ENCODE results near the gene ACTR1A. TPM values are rescaled to one million over a fixed set of nuclear protein-coding genes. Genes with fewer than 3 reads are reported as not detected.
"Not testable (repeated sequence)": the region's sequence is repeated elsewhere in the genome, so short reads cannot be mapped to it uniquely, and the experiment has no call there.

Gene ACTR1A
- polyA plus RNA-seq, result 53.4 TPM

DNA sequence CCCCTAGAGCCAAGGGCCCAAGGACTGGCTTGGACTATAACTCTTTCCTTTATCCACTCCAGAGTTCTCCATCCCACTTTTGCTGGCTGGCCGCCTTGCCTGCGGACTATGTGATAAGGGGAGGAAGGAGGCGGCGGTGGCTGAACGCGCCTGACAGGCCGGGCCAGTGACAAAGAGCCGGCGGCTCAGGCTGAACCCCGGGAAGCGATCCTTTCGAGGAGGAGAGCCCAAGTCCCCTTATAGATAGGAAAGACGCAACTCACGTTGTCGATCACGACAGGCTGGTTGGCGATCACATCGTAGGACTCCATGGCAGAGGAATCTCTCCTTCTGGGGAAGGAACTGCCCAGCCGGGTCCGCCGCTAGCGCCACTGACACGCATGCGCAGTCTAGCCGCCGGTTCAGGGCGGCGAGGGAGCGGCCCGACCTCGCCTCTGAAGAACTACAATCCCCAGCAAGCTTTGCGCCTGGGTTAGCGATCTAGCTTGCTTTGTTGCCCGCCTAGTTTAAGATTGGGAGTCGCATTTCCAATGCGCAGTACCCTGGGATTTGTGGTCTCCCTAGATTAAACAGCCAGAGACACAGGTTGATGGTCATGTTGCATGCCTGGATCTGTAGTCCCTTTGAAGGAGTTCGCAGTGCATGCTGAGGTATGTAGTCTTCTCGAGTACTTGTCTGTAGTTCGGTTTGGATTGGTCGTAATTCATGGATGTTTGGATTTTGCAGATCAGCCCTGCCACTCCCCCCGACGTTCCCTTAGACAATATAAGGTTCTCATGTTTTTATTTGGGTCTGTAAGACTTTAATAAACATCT is at the start of gene ACTR1A:
Gene ACTR1A, minus strand, starts transcription at position 376 of the 815 bp plus-strand sequence. Its CDS starts 65 bp downstream, at position 311.
- Mint-ChIP-seq H3K9me3 (no peaks in the 10 kb centered on the region), H3K27me3 (no peaks in the 10 kb centered on the region), H3K36me3 (peaks cover 2% of the 10 kb centered on the region), H3K4me3 (no peak within 1 kb of the TSS), H3K27ac (no peak within 1 kb of the TSS), H3K4me1 (peaks cover 6 to 28% (median 16%) of the 10 kb centered on the region in 3 donors)

DNA sequence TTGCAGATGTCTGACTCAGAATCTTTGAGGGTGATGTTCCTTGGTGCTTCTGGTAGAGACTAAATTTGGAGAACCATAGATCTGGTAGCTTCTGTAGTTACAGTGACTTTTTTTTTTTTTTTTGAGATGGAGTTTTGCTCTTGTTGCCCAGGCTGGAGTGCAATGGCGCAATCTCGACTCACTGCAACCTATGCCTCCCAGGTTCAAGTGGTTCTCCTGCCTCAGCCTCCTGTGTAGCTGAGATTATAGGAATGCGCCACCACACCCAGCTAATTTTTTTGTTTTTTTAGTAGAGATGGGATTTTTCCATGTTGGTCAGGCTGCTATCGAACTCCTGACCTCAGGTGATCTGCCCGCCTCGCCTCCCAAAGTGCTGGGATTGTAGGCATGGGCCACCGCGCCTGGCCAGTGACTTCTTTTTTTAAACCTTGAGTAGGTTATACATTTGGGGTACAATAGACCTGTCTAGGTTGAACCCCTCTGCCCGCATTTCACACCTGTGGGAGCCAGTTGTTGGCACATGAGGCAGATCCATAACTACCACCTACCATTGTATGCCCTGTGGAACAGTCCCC is 48.2 kb upstream of the ACTR1A start:
- H3K9me3 Mint-ChIP-seq, result no peaks in the 10 kb centered on the region
- H3K4me1 Mint-ChIP-seq, result no peaks in the 10 kb centered on the region
- no peaks in the 10 kb centered on the region for H3K27me3 Mint-ChIP-seq
- no peak overlapping the region for H3K4me3 Mint-ChIP-seq
- peaks cover 11% of the 10 kb centered on the region for H3K36me3 Mint-ChIP-seq
- no peak overlapping the region for H3K27ac Mint-ChIP-seq

DNA sequence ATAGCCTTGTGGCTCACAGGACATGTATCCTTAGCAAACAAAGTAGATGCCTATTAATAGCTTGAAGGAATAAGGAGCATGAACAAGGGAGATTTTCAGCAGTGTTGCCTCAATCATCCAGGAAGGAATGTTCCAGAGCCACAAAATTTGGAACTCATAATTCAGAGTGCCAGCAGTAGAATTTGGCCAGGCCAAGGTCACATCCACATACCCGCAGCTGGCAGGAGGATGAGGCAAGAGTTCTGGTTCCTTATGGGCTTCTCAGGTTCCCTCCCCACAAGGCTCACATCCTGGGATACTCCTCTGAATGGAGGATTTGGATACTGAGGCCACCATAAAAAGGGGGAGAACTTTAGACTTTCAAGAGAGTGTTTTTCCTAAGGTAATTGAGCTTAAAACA is 47.0 kb upstream of the ACTR1A start:
- Mint-ChIP-seq H3K9me3 (no peaks in the 10 kb centered on the region), H3K27ac (no peak overlapping the region), H3K4me3 (no peak overlapping the region), H3K4me1 (peaks cover 0 to 4% (median 3%) of the 10 kb centered on the region in 3 donors), H3K27me3 (no peaks in the 10 kb centered on the region), H3K36me3 (peaks cover 11% of the 10 kb centered on the region)

DNA sequence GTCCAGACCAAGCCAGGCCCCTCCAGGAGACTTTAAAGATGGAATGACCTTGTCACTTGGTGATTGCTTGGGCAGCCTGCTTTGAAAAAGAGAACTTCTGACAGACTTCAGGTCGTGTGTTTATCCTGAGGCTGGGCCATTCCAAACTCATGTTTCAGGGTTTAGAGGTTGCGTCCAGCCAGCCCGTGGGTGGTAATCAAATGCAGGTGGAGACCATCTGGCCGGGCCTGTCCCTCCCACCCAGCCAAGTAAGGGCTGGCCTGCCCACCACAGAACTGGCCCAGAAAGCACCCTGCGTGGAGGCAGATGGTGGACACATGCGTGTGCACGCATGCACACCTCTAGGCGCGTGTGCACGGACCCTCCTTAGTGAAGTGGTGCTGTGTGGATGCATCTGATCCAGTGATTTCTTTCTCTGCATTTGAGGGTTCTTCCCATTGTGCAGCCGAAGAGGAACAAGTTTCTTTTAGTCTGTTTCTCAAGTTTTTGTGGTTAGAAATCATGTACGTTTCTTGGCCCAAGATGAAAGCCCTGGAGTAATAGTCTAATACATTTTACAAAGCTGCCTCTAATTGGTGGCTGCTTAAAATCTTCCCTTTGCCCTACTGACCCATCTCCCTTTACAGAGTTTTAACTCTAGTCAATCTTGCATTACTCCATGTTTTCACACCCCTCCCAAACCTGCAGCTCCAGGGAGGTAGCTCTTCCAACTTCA is 44.3 kb upstream of the ACTR1A start:
- no peak overlapping the region for H3K27ac Mint-ChIP-seq
- H3K4me1 Mint-ChIP-seq, result peaks cover 0 to 5% (median 4%) of the 10 kb centered on the region in 3 donors
- no peaks in the 10 kb centered on the region for H3K27me3 Mint-ChIP-seq
- peaks cover 14% of the 10 kb centered on the region for H3K36me3 Mint-ChIP-seq
- no peaks in the 10 kb centered on the region for H3K9me3 Mint-ChIP-seq
- no peak overlapping the region for H3K4me3 Mint-ChIP-seq

DNA sequence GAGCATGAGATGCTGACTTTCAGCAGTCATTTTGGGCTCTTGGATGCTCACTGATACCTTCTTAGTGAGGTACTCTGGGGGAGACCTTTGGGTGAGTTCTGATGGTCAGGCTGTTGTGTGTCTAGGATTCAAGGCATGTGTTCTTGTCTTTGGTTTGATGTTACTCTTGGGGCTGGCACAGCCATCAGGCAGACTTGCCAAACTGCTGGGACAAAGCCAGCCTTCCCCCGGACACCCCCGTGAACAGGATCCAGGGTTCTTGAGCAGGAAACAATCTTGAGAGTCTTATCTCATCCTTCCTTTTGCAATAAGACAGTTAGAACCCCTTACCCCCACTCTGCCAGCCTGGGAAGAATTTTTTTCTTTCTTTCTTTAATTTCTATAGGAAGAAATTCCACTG is 43.5 kb upstream of the ACTR1A start:
- Mint-ChIP-seq H3K4me1 (peaks cover 0 to 7% (median 6%) of the 10 kb centered on the region in 3 donors), H3K27me3 (no peaks in the 10 kb centered on the region), H3K36me3 (peaks cover 14% of the 10 kb centered on the region), H3K4me3 (no peak overlapping the region), H3K9me3 (no peaks in the 10 kb centered on the region), H3K27ac (no peak overlapping the region)

DNA sequence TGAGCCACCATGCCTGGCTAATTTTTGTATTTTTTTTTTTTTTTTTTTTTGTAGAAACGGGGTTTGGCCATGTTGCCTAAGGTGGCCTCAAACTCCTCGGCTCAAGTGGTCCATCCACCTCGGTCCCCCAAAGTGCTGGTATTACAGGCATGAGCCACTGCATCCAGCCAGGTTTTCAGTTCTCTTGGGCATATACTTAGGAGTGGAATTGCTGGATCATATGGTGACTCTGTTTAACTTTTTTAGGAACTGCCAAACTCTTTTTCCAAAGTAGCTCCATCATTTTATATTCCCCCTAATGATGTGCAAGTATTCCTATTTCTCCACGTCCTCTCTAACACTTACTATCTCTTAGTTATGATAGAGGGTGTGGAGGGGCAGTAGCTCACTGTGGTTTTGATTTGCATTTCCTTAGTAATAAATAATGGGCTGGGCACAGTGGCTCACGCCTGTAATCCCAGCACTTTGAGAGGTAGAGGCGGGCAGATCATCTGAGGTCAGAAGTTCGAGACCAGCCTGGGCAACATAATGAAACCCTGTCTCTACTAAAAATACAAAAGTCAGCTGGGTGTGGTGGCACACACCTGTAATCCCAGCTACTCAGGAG is 42.9 kb upstream of the ACTR1A start:
- peaks cover 0 to 8% (median 8%) of the 10 kb centered on the region in 3 donors for H3K4me1 Mint-ChIP-seq
- no peak overlapping the region for H3K27ac Mint-ChIP-seq
- no peak overlapping the region for H3K4me3 Mint-ChIP-seq
- H3K9me3 Mint-ChIP-seq, result no peaks in the 10 kb centered on the region
- peaks cover 11% of the 10 kb centered on the region for H3K36me3 Mint-ChIP-seq
- no peaks in the 10 kb centered on the region for H3K27me3 Mint-ChIP-seq

DNA sequence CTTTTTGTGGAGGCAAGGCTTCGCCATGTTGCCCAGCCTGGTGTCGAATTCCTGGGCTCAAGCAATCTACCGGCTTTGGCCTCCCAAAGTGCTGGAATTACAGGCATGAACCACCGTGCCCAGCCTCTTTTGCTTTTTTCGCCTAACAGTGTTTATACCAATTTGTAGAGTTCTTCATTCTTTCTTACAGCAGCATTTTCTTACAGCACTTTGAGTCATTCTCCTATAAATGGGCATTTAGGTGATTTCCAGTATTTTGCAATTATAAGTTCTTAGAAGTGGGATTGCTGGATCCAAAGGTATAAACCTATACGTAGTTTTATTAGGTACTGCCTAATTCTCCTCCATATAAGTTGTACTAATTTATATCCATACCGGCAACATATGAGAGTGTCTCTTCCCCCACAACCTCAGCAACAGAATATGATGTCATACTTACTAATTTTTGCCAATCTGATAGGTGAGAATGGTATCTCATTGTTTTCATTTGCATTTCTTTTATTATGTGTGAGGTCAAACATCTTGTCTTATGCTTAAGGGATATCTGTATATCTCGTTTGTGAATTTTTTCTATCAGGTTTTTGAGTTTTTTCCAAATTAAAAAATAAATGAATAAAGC is 40.4 kb upstream of the ACTR1A start:
- Mint-ChIP-seq H3K4me3 (no peak overlapping the region), H3K36me3 (peaks cover 6% of the 10 kb centered on the region), H3K27ac (no peak overlapping the region), H3K4me1 (peaks cover 0 to 11% (median 8%) of the 10 kb centered on the region in 3 donors), H3K27me3 (no peaks in the 10 kb centered on the region), H3K9me3 (no peaks in the 10 kb centered on the region)

DNA sequence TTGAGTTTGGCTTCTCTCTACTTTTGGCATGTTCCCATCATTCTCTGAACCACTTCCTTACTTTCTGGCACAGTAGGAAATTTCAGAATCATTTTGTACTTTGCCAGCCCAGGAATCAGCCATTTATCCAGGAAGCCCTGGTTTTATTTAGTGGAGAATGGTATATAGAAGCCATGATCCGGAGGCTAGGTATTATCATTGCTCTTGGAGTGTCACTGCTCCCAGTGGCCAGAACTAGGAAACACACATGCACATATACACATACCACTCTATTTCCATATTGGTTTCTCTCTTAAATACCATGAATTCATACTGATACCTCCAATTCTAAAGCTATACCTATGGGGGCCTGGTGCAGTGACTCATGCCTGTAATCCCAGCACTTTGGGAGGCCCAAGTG is 37.5 kb upstream of the ACTR1A start:
- H3K36me3 Mint-ChIP-seq, result peaks cover 3% of the 10 kb centered on the region
- no peak overlapping the region for H3K4me3 Mint-ChIP-seq
- H3K9me3 Mint-ChIP-seq, result no peaks in the 10 kb centered on the region

DNA sequence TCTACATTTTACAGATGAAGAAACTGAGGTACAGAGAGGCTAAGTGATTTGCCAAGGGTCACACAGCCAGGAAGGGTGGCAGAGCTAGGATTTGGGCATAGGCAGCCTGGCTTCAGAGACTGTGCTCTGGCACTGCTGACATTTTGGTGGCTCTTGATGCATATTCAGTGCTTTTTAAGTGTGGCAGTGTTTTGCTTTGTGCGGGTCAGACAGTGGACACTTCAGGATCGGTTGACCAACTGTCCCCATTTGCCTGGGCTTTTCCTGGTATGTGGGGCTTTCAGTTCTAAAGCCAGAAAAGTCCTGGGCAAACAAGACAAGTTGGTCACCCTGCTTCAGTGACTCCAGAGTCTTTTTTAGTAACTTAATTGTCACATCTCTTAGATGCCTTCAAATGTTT is 36.3 kb upstream of the ACTR1A start:
- H3K9me3 Mint-ChIP-seq, result no peaks in the 10 kb centered on the region
- no peaks in the 10 kb centered on the region for H3K27me3 Mint-ChIP-seq
- peaks cover 3% of the 10 kb centered on the region for H3K36me3 Mint-ChIP-seq
- no peak overlapping the region for H3K27ac Mint-ChIP-seq
- peaks cover 4 to 14% (median 13%) of the 10 kb centered on the region in 3 donors for H3K4me1 Mint-ChIP-seq
- H3K4me3 Mint-ChIP-seq, result no peak overlapping the region

More for the DNA sequence above, 37.5 kb upstream of the ACTR1A start:
- Mint-ChIP-seq H3K27ac (no peak overlapping the region), H3K4me1 (peaks cover 4 to 17% (median 14%) of the 10 kb centered on the region in 3 donors), H3K27me3 (no peaks in the 10 kb centered on the region)

DNA sequence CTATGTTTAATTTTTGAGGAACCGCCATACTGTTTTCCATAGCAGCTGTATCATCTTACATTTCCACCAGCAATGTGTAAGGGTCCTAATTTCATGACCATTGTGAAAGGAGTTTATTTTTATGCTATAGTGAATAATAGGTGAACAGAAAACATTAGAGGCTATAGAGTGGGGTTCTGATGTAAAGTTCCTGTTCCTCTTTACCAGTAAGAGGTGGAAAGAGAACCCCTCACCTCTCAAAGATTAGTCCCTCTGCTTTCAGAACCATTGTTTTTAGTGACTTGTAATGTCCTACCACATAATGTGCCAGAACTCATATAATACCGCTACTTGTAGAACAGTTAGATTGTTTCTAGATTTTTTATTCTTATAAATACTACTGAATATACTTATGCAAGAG is 35.4 kb upstream of the ACTR1A start:
- no peaks in the 10 kb centered on the region for H3K9me3 Mint-ChIP-seq
- no peak overlapping the region for H3K4me3 Mint-ChIP-seq
- H3K36me3 Mint-ChIP-seq, result peaks cover 1% of the 10 kb centered on the region
- H3K27me3 Mint-ChIP-seq, result no peaks in the 10 kb centered on the region
- H3K4me1 Mint-ChIP-seq, result peaks cover 6 to 14% (median 13%) of the 10 kb centered on the region in 3 donors
- H3K27ac Mint-ChIP-seq, result no peak overlapping the region

DNA sequence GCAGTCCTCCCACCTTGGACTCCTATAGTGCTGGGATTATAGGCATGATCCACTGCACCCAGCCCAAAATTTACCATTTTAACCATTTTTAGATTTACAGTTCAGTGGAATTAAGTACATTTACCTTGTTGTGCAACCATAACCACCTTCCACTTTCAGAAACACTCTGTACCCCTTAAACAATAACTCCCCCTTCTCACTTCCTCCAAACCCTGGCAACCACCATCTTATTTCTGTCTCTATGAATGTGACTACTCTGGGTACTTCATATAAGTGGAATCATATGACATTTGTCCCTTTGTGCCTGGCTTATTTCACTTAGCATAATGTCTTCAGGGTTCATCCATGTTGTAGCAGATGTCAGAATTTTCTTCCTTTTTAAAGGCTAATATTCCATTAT is 34.9 kb upstream of the ACTR1A start:
- Mint-ChIP-seq H3K27me3 (no peaks in the 10 kb centered on the region), H3K36me3 (no peaks in the 10 kb centered on the region), H3K4me3 (no peak overlapping the region), H3K4me1 (peaks cover 8 to 13% (median 12%) of the 10 kb centered on the region in 3 donors), H3K9me3 (no peaks in the 10 kb centered on the region), H3K27ac (no peak overlapping the region)

DNA sequence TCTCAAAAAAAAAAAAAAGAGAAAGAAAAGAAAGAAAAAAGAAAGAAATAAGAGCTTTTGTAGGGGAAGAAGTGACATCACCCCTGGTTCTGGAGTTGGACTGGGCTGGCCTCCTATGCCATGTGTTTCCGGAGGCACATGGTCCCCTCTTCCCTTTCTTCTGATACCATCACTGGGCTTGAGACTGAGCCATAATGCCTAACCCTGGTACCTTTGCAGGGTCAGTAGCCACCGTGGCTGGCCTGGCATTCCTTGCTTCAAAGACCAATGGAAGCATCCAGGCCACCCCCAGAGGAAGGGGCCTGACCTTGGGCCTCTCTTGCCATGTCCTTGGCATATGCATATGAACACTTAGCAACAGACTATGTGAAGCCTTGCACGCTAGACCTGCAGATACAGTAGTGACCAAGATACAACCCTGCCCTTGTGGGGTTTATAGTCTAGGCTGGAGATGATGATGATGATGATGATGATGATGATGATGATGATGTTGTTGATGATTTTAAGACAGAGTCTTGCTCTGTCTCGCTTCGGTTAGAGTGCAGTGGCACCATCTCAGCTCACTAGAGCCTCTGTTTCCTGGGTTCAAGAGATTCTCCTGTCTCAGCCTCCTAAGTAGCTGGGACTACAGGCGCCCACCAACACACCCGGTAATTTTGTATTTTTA is 33.1 kb upstream of the ACTR1A start:
- no peak overlapping the region for H3K4me3 Mint-ChIP-seq
- no peaks in the 10 kb centered on the region for H3K36me3 Mint-ChIP-seq
- H3K4me1 Mint-ChIP-seq, result peaks cover 9% of the 10 kb centered on the region in 3 donors
- no peaks in the 10 kb centered on the region for H3K9me3 Mint-ChIP-seq
- no peak overlapping the region for H3K27ac Mint-ChIP-seq
- no peaks in the 10 kb centered on the region for H3K27me3 Mint-ChIP-seq

DNA sequence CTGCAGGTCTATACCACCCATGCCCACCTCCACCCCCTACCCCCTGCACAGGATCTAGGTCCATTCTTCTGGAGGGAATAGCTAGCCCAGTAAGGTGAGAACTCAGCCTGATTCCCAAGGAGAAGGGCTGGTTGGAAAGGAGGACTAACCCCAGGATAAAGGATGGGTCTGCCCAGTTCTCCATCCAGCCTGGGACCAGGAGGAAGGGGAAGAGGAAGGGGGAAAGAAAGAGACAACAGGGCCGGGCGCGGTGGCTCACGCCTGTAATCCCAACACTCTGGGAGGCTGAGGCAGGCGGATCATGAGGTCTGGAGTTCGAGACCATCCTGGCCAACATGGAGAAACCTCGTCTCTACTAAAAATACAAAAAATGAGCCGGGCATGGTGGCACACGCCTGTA is 32.5 kb upstream of the ACTR1A start:
- H3K4me1 Mint-ChIP-seq, H3K9me3 Mint-ChIP-seq, H3K36me3 Mint-ChIP-seq, H3K4me3 Mint-ChIP-seq, H3K27ac Mint-ChIP-seq, H3K27me3 Mint-ChIP-seq: not testable (repeated sequence)

DNA sequence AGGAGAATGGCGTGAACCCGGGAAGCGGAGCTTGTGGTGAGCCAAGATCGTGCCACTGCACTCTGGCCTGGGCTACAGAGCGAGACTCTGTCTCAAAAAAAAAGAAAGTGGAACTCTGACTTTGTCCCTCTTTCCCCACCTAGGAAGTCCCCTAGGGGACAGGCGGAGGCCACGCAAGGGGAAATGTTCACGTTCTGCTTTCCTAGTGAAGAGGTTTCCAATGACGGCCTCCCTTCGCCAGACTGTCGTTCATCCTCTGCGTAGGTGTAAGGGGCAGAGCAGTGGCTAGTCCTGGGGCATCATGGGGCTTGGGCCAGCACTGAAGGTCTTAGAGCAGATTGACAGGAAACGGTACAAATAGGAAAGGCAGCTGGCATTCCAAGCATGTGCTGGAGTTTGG is 31.8 kb upstream of the ACTR1A start:
- no peaks in the 10 kb centered on the region for H3K36me3 Mint-ChIP-seq
- H3K27me3 Mint-ChIP-seq, result no peaks in the 10 kb centered on the region
- H3K4me3 Mint-ChIP-seq, result no peak overlapping the region
- peaks cover 9% of the 10 kb centered on the region in 3 donors for H3K4me1 Mint-ChIP-seq
- no peak overlapping the region for H3K27ac Mint-ChIP-seq
- no peaks in the 10 kb centered on the region for H3K9me3 Mint-ChIP-seq
